HG02938 (cell line): ENCODE data around the gene ZNF318.

Experiments used
- ATAC-seq: cut with Tn5 transposase; IDR thresholded peaks from one replicate; pipeline ENCODE4 v1.9.1; 2021; ENCODE audit warnings: mild to moderate bottlenecking, moderate library complexity; ENCODE audit not compliant: unreplicated experiment

The ZNF318 gene

DNA sequence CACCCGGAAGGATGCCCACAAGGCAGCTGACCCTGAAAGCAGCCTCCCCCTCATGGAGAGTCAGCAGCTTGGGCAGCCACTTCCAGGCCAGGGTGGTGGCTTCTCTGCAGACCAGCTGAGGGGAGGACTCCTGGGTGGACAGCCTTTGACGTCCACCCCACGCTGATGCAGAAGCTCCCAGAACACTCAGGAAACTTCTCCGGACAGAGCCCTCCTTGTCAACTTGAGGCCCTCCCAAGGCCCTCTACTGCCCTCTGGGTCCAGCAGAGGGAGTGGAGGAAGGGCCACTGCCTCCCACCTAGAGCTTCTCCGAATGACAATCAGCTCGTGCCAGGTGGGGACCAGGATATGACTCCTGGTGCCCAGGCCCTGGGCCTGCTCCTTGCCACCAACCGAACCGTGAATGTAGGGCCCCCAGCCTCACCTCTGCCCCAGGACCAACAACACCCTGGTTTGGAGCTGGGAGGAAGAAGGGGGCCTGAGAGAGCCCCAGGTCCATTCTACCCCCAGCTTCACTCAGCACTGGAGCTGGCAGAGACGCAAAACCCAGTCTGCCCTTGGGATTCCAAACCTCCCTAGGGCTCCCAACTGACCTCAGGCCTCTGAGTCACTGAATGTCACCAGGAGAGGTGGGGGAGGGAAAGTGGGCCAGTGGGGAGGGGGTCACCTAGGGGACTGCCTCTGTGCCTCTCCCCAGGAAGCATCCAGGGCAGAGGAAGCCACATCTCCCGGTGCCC, 82.3 kb downstream of the ZNF318 start:
- ATAC-seq, result no peak

DNA sequence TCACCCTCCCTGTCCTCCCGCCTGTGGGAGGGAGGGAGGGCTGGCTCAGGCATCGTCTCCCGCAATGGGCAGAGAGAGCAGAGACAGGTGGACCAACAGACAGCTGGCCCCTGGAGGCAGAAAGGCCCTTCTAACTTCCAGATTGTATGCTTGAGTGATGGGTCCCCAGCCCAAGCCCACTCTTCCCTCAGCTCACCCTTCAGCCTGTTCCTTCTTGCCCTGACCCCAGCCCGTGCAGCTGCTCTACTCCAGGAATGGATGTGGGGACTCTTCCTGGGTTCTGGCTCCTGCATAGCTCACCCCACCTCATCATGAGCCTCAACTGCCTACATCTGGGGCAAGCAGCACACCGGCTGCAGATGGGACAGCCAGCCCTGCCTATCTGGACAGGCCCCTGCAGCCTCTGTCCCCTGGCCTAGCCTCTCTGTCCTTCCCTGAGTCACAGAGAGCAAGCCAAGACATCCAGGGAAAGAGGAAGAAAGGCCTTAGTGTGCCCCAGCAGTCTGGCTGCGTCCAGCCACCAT, 82.9 kb downstream of the ZNF318 start:
- no peak for ATAC-seq
